Thyroid gland (tissue), 4 donors: ENCODE measurements around the gene POLR3GL. TPM values are rescaled to one million over a fixed set of nuclear protein-coding genes. Genes with fewer than 3 reads are reported as not detected.

Experiments used
- DNase-seq, 2 donors: peaks; one replicate each; pipeline ENCODE4 v3.0.0-alpha.2; 2019
- H3K27ac ChIP-seq, 3 donors: fragments of 200-600 bp; sonication (generic); 1 replicate in 2 of 3; 2 replicates in 1 of 3; pipeline ENCODE4 v1.5.1; 2016 to 2019; ENCODE audit warnings: mild to moderate bottlenecking in 1 of 3, moderate library complexity in 1 of 3
- H3K27me3 ChIP-seq: fragments of 200-600 bp; sonication (generic); one replicate; pipeline ENCODE4 v1.5.1; 2019
- H3K36me3 ChIP-seq, 2 donors: fragments of 200-600 bp; sonication (generic); one replicate each; pipeline ENCODE4 v1.5.1; 2016 to 2019
- H3K4me1 ChIP-seq, 2 donors: fragments of 200-600 bp; sonication (generic); one replicate each; pipeline ENCODE4 v1.5.1; 2017 to 2019
- H3K4me3 ChIP-seq, 3 donors: fragments of 200-600 bp; sonication (generic); replicated peaks in 1 of 3; 1 replicate in 2 of 3; 2 replicates in 1 of 3; pipeline ENCODE4 v1.5.1; 2016; ENCODE audit warnings: mild to moderate bottlenecking in 1 of 3
- H3K9me3 ChIP-seq: fragments of 200-600 bp; sonication (generic); one replicate; pipeline ENCODE4 v1.5.1; 2017
- POLR2A ChIP-seq, 2 donors: fragments of 450-650 bp; IDR thresholded peaks; one replicate each; pipeline ENCODE4 v1.6.1; 2017; ENCODE audit warnings: antibody characterized with exemption in 2 of 2, mild to moderate bottlenecking in 2 of 2, moderate library complexity in 1 of 2
- WGBS, 2 donors: methylation state at CpG; one replicate each; pipeline ENCODE4 v1.1.5; 2017; 5-methylcytosine and 5-hydroxymethylcytosine counted together
- intact Hi-C: fragments of 100-400 bp; cut with DNase I; formaldehyde crosslinking; loops from one replicate; pipeline ENCODE4 v1.15.1; 2023
- total RNA-seq, 4 donors: library from RNA; depleted of rRNA; stranded (reverse); fragments of >200 nt; gene quantifications; one replicate each; pipeline ENCODE4 v1.2.3, GENCODE V29; 2016
- TF ChIP-seq, protein P1 (sequence below), 6 experiments: fragments of 200-600 bp in 3 of 6; fragments of 450-650 bp in 3 of 6; sonication (generic) in 3 of 6; IDR thresholded peaks; one replicate each; pipeline ENCODE4 v1.5.1; 2016 to 2019; ENCODE audit warnings: antibody characterized with exemption in 6 of 6, mild to moderate bottlenecking in 2 of 6, inconsistent platforms in 1 of 6, moderate library complexity in 1 of 6

The POLR3GL gene
- total RNA-seq, 4 donors from 2014 or later, result 12.5 to 36.4 (median 22.7) TPM

GRCh38 chr1:146013559-146013922, 49.1 kb downstream of the POLR3GL start:
- no peaks in the 10 kb centered on the region for H3K9me3 ChIP-seq
- no peak overlapping the region for H3K27ac ChIP-seq
- no peaks in the 10 kb centered on the region for H3K27me3 ChIP-seq
- no peaks in the 10 kb centered on the region for H3K36me3 ChIP-seq
- peaks cover 15 to 21% of the 10 kb centered on the region in 2 donors for H3K4me1 ChIP-seq
- TF ChIP-seq, protein P1, sequence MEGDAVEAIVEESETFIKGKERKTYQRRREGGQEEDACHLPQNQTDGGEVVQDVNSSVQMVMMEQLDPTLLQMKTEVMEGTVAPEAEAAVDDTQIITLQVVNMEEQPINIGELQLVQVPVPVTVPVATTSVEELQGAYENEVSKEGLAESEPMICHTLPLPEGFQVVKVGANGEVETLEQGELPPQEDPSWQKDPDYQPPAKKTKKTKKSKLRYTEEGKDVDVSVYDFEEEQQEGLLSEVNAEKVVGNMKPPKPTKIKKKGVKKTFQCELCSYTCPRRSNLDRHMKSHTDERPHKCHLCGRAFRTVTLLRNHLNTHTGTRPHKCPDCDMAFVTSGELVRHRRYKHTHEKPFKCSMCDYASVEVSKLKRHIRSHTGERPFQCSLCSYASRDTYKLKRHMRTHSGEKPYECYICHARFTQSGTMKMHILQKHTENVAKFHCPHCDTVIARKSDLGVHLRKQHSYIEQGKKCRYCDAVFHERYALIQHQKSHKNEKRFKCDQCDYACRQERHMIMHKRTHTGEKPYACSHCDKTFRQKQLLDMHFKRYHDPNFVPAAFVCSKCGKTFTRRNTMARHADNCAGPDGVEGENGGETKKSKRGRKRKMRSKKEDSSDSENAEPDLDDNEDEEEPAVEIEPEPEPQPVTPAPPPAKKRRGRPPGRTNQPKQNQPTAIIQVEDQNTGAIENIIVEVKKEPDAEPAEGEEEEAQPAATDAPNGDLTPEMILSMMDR (IDR thresholded peaks at IDR 0.05), result no peak
- no peak for TF ChIP-seq POLR2A (IDR thresholded peaks at IDR 0.05)
- H3K4me3 ChIP-seq, result no peak overlapping the region
- intact Hi-C loops, result loop anchor here (5.0 to 10.0 kb wide), 2 partner anchors 49 to 121 kb away; partner anchors contain the start of genes ANKRD34A and POLR3GL
- no peak for DNase-seq
- 69 to 77% methylated on average over 6 of the region's 6 CpGs for WGBS, 2 donors

DNA sequence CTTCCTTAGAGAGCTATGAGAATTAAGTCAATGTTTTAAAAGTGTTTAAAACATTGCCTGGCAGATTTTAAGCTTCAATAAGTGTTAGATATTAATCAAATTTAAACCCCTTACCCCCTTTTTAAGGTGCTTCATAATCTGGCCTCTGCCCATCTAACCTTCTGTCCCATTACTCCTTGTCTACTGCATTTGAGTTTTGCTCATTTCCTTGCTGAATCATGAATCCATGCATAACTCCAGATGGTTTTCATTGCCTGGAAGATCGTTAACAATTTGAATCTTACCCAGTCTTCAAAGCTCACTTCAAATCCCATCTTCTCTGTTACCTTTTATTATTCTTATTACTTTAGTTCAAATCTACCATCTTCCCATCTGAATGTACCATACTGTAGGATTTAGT, 52.4 kb downstream of the POLR3GL start:
- no peak for DNase-seq
- Histone ChIP-seq H3K27ac (no peak overlapping the region), H3K9me3 (no peaks in the 10 kb centered on the region), H3K4me3 (no peak overlapping the region), H3K4me1 (peaks cover 4 to 5% of the 10 kb centered on the region in 2 donors), H3K27me3 (peaks cover 6% of the 10 kb centered on the region), H3K36me3 (no peaks in the 10 kb centered on the region)
- TF ChIP-seq POLR2A (IDR thresholded peaks at IDR 0.05), result no peak
- intact Hi-C loops, result loop anchor here (10.0 kb wide), 1 partner anchor 52 kb away; the partner anchor contains the start of genes ANKRD34A and POLR3GL
- 60 to 69% methylated on average over 1 of the region's 1 CpG for WGBS, 2 donors

GRCh38 chr1:146019231-146020057, 55.0 kb downstream of the POLR3GL start:
- DNase-seq, result no peak
- 22 to 28% methylated on average over 17 to 38 of the region's 43 CpGs for WGBS, 2 donors

DNA sequence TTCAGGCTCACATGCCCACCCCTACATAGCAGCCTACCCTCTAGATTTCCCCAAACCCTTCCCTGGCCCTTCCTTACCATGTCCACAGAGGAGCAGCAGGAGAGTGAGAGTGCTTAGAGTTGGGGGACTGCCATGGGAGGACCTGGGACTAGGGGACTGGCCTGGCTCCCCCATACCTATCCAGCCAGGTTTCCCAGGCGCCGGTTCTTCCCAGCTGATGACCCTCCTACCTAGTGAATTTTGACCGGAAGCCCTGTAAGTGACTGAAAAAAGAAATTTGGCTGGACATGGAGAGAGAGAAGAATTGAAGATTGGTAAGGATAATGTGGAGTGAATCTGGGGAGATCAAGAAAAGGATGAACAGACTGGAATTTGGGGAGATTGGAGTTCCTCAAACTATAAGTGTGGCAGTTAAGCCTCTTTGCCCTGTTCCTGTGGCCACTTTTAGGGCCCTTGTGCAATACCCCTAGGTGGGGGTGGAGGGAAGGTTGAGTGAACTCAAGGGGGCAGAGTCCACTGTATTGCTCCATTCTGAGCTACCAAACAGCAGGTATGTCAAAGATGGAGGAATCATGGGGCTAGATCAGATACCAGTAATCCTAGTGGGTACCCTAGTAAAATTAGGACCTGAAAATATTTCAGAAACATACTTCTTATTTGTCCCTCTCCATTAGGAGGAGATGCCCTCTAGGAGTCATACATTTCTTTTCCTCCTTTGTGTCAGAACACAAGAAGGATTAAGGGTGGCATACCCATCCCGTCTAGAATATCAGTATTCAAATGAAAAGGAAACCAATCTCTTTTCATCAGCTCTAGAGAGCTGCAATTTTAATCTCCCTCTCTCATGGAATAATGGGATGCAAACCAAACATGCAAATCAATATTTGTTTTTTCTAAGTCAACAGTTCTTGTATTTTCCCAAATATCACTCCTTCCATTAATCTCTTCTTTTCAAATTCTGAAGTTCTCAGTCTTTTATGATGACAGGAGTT, 55.9 kb downstream of the POLR3GL start:
- Histone ChIP-seq H3K9me3 (no peaks in the 10 kb centered on the region), H3K27me3 (peaks cover 6% of the 10 kb centered on the region), H3K4me3 (no peak overlapping the region), H3K4me1 (peaks cover 0 to 5% of the 10 kb centered on the region in 2 donors), H3K36me3 (no peaks in the 10 kb centered on the region), H3K27ac (no peak overlapping the region)
- no peak for TF ChIP-seq POLR2A (IDR thresholded peaks at IDR 0.05)
- TF ChIP-seq, protein P1 (IDR thresholded peaks at IDR 0.05), result no peak
- intact Hi-C loops, result no loop called here
- 89 to 95% methylated on average over 4 of the region's 4 CpGs for WGBS, 2 donors
- no peak for DNase-seq

More at GRCh38 chr1:146019231-146020057, 55.0 kb downstream of the POLR3GL start:
- intact Hi-C loops, result loop anchor here (10.0 kb wide), 1 partner anchor 55 kb away; the partner anchor contains the start of genes ANKRD34A and POLR3GL
- H3K27me3 ChIP-seq, result peaks cover 6% of the 10 kb centered on the region
- H3K4me1 ChIP-seq, result peaks cover 0 to 5% of the 10 kb centered on the region in 2 donors
- H3K36me3 ChIP-seq, result no peaks in the 10 kb centered on the region
- H3K27ac ChIP-seq, result no peak overlapping the region
- H3K4me3 ChIP-seq, result no peak overlapping the region
- TF ChIP-seq, protein P1 (IDR thresholded peaks at IDR 0.05), result no peak
- no peak for TF ChIP-seq POLR2A (IDR thresholded peaks at IDR 0.05)
- H3K9me3 ChIP-seq, result no peaks in the 10 kb centered on the region

DNA sequence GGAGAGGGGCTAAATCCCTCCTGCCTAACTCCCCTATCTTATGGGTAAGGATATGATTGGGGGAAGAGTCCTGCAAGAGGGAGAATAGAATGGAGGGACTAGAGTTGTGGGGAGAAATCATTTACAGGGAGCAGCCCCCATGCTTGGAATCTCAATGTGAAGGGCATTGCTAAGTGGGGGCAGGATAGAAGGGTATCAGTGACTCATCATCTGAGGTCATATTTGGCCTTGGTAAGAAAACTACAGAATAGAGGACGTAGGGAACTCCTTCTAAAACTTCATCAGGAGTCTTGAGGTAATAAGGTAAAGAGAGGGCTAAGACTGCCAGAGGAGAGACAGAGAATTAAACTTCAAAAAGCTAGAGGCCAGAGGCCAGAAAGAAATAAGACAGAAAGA, 56.6 kb downstream of the POLR3GL start:
- peaks cover 6% of the 10 kb centered on the region for H3K27me3 ChIP-seq
- no peaks in the 10 kb centered on the region for H3K36me3 ChIP-seq
- no peaks in the 10 kb centered on the region for H3K9me3 ChIP-seq
- no peak overlapping the region for H3K27ac ChIP-seq
- H3K4me3 ChIP-seq, result no peak overlapping the region
- no peak for TF ChIP-seq POLR2A (IDR thresholded peaks at IDR 0.05)
- TF ChIP-seq, protein P1 (IDR thresholded peaks at IDR 0.05), result no peak
- peaks cover 0 to 5% of the 10 kb centered on the region in 2 donors for H3K4me1 ChIP-seq
- DNase-seq, result no peak
- WGBS, 2 donors, result 63 to 81% methylated on average over 1 of the region's 1 CpG
- intact Hi-C loops, result no loop called here
